NCI-H128 (cell line): ENCODE results near the gene SCAF8.
"Not testable (repeated sequence)": the region's sequence is repeated elsewhere in the genome, so short reads cannot be mapped to it uniquely, and the experiment has no call there.

ENCODE experiments used
- DNase-seq: peaks from one replicate; lab custom pipeline; 2025; ENCODE audit not compliant: unreplicated experiment; lab: John Stamatoyannopoulos, UW

The SCAF8 gene

DNA sequence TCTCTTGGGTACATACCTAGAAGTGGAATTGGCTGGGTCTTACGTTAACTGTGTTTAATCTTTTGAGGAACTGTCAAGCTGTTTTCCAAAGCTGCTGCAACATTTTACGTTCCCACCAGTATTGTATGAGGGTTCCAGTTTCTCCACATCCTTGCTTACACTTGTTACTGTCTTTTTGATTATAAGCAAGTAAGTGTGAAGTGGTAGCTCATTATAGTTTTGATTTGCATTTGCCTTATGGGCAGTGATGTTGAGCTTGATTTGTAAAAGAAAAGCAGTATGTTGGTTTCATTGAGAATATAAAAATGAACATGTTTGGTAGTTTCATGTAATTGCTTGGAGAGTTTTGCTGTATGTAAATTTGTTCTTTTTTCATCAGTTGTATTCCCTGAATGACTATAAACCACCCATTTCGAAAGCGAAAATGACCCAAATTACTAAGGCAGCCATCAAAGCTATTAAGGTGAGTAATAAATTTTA, 40.4 kb downstream of the SCAF8 start:
- DNase-seq, result no peak

DNA sequence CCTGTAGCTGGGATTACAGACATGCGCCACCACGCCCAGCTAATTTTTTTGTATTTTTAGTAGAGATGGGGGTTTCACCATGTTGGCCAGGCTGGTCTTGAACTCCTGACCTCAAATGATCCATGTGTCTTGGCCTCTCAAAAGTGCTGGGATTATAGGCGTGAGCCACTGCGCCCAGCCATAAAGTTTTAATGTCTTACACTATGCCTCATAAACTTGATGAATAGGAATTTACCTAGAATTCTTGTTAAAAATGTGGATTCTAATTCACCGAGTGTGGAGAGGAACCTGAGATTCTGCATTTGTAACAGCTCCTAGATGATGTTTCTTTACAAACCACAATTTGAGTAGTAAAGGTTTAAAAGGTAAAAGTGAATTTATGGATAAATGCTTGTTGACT, 45.9 kb downstream of the SCAF8 start:
- not testable (repeated sequence) for DNase-seq

DNA sequence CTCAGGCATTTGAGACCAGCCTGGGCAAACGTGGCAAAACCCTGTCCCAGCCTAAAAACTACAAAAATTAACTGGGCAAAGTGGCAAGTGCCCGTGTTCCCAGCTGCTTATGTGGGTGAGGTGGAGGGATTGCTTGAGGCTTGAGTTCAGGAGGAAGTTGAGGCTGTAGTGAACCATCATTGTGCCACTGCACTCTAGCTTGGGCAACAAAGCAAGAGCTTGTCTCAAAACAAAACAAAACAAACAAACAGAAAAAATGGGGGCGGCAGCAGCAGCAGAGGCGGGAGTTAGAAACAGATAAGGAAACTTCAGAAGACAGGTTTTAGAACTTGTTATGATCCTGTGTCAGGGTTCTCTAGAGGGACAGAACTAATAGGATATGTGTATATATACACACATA, 49.0 kb downstream of the SCAF8 start:
- no peak for DNase-seq

DNA sequence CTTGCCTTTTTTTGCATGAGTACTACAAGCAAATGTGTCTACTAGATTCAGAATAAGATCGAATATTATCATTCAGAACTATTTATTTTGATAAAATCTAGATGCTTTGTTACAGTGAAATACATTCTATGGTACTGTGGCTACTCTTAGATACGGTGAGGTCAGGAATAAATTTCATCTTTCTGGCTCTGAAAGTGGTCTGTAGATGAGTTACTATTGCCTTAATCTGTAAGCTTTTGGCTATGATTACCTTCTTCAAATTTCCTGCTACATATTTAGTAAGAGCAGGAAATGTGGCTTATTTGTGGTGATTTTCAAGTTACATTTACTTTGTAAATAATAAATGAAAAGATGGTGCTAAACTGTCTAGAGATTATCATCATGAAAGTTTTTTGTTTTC, 50.0 kb downstream of the SCAF8 start:
- DNase-seq, result no peak

DNA sequence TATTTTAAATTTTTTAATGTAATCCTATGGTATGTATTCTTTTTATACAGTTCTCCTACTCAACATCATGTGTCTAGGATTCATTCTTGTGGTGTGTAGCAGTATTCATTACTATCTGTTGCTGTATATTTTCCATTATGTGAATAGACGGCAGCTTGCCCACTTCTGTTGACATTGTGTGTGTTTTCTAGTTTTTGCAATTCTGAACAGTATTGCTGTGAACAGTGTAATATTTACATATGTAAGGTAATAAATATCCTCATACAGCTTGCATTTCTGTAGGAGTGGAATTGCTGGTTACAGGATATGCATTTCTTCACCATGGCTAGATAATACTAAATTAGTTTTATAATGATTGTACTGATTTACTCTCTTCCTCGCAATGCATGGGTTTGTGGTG, 51.9 kb downstream of the SCAF8 start:
- no peak for DNase-seq

DNA sequence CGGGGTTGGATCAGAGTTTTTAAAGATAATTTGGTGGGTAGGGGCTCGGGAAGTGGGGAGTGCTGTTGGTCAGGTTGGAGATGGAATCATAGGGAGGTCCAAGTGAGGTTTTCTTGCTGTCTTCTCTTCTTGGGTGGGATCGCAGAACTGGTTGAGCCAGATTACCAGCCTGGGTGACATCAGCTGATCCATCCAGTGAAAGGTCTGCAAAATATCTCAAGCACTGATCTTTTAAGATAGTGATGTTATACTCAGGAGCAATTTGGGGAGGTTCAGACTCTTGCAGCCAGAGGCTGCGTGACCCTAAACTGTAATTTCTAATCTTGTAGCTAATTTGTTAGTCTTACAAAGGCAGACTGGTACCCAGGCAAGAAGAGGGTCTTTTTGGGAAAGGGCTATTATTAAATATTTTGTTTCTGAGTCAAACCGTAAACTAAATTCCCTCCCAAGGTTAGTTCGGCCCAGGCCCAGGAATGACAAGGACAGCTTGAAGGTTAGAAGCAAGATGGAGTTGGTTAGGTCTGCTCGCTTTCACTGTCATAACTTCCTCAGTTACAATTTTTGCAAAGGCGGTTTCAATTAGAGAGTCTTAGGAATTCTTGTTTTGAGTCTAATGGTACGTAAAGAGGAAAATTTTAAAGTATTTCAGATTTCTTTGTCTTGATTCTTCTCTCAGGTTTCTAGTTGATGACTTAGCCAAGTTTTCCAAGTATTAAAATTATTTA, 53.1 kb downstream of the SCAF8 start:
- DNase-seq, result no peak

DNA sequence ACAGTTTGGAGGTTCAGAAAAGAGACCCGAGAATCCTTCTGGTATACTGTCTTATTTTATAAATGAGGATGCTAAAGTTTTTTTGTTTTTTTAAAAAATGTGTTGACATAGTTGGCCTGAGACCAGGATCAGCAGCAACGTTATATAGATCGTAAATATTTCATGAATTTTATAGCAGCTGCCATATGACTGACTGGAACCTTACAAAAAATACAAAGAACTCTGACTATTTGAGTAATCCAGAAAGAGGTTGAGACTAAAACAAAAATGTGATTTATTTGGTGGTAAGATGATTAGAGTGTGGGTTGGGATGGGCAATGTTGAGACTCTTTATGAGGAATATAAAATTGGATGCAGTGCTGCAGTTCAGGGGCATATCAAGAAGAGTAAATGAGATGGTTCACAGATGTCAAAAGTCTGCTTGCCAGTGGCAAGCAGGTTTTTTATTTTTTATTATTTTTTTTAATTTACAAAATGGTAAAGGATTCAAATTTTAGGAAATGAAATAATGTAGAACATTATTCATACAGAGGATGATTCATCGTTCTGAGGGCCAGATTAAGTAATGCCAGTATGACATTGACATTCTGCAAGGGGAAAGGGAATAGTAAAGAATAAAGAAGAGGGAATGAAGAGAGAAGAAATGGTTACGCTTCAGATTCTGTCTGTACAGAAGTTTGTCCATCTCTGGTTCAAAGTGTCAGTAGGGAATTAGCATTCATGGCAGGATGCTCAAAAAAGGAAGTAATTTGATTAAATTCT, 58.5 kb downstream of the SCAF8 start:
- no peak for DNase-seq

DNA sequence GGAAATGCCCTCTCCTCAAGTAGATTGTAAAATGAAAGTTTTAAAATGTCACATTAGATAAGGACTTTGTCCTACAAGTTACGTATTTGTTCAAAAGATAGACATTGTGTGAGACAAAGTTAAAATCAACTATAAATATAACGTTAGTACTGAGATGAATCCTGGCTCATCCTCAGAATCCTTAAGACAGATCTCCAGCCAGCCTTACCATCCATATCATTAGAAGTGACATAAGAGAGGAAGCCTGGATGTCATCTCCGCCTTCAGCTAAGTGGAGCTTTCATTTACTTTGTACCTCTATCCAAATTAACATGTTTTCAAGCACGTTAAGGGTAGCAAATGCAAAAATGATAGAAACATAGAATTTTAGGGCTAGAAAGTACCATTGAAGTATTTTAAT, 59.1 kb downstream of the SCAF8 start:
- no peak for DNase-seq

DNA sequence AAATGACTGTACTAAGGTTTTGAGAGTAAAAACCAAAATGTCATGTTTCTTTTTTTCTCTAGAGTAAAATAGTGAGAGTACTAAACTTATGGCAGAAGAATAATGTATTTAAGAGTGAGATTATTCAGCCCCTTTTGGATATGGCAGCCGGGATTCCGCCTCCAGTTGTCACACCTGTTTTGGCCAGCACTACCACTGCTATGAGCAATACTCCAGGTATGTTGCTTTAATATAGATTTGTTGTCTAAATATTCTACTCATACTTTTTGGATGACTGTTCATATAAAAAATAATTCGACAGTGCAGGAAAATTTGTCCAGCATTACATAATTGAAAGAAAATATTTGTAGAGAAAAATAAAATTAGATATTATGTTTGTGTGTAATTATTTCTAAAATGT, 59.5 kb downstream of the SCAF8 start:
- no peak for DNase-seq

DNA sequence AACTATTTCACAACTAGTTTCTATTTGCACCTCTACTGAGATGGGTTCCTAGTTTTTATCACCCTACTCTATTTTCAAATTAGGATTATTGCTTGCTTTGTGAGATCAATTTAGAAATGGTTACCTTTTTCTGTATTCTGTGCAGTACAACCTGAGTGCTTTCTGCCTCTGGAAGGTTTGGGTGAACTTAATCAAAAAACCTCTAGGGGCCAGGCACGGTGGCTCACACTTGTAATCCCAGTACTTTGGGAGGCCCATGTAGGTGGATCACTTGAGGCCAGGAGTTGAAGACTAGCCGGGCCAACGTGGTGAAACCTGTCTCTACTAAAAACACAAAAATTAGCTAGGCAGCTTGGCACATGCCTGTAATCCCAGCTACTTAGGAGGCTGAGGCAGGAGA, 63.3 kb downstream of the SCAF8 start:
- no peak for DNase-seq

DNA sequence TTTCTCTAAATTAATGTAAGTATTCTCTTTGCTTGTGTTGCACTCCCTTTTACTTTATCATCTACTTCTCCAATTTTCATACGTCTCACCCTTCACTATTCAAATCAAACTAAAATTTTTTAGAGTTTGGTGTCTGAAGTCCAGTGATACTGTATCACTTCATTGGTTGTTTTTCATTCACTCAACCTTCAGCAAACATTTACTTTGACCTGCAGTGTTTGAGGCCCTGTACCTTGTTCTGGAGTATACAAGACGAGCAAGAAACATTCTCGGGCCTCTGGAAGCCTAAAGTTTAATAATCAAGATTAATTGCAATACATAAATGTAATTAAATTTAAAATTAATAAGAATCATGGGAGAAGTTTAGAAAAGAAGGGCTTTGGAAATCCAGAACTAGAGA, 64.6 kb downstream of the SCAF8 start:
- DNase-seq, result no peak

DNA sequence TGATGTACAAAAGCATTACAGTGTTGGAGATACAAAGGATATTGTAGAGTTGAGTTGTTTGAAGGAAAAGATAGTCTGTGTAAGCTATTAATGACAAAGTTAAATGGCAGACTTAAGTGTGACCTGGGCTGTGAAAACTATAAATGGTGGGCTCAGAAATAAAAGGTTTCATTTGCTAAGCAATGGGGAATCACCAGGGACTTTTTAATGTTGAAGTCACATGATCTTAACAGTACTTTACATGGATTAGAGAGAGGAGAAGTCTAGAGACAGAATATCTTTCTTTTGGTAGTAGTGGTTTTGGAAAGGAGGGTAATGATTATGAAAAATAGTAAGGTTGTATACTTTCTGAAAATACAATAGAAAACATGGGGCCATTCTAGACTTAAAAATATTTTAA, 67.1 kb downstream of the SCAF8 start:
- DNase-seq, result no peak

DNA sequence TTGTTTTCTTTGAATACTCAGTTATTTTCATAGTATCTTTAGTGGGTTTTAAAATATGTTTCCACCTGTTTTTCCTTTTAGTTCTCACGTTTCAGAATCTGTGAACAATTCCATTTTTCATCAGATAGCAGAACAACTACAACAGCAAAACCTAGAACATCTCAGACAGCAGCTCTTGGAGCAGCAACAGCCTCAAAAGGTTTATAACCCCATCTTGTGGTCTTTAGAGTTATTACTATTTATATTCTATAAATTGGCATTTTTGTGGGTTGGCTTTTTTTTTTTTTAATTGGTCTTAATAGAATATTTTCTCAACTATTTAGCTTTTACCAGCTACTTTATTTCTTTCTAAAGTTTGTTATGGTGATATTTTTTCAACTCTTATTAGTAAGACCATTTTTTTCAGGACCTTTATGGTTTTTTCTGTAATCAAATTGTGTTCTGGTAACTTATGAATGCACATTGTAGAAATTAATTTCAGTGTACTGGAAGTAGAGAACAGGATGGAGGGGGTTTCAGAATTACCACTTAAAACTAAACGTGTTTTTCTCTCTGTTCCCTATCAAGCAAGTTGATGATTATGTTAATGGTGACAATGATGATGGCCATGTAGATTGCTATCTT, 72.2 kb downstream of the SCAF8 start:
- DNase-seq, result no peak

DNA sequence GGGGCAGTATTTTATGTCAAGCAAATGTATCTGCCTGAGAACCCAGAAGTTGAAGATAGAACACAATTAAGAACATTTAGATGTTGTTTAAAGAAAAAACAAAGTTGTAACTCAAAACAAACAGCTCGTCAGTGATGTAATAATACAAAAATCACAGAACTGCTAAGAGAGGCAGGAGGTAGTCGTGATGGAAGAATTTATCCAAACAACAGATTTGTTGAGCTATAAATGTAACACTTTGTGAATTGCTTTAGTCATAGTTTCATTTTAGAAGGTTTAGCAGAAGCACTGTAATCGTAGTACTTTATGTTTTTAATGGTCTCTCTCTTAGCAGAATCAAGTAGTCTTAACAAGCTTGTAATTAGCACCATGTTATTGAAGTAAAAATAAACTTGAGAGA, 73.6 kb downstream of the SCAF8 start:
- DNase-seq, result no peak

DNA sequence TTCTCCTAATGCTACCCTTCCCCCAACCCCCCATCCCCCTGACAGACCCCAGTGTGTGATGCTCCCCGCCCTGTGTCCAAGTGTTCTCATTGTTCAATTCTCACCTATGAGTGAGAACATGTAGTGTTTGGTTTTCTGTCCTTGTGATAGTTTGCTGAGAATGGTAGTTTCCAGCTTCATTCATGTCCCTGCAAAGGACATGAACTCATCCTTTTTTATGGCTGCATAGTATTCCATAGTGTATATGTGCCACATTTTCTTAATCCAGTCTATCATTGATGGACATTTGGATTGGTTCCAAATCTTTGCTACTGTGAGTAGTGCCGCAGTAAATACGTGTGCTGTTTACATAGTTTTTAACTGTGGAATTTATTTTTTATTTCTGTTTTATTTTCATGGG, 78.4 kb downstream of the SCAF8 start:
- DNase-seq, result not testable (repeated sequence)

DNA sequence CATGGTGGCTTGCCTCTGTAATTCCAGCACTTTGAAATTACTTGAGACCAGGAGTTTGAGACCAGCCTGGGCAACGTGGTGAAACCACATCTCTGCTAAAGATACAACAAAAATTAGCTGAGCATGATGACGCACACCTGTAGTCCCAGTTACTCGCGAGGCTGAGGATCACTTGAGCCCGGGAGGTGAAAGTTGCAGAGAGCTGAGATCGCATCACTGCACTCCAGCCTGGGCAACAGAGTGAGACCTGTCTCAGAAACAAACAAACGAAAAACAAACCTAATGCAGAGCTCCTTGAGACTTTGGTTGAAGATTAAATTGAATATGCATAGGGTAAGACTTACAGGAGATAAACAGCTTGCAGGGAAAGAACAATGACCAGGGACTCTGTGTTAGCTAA, 80.8 kb downstream of the SCAF8 start:
- DNase-seq, result no peak

DNA sequence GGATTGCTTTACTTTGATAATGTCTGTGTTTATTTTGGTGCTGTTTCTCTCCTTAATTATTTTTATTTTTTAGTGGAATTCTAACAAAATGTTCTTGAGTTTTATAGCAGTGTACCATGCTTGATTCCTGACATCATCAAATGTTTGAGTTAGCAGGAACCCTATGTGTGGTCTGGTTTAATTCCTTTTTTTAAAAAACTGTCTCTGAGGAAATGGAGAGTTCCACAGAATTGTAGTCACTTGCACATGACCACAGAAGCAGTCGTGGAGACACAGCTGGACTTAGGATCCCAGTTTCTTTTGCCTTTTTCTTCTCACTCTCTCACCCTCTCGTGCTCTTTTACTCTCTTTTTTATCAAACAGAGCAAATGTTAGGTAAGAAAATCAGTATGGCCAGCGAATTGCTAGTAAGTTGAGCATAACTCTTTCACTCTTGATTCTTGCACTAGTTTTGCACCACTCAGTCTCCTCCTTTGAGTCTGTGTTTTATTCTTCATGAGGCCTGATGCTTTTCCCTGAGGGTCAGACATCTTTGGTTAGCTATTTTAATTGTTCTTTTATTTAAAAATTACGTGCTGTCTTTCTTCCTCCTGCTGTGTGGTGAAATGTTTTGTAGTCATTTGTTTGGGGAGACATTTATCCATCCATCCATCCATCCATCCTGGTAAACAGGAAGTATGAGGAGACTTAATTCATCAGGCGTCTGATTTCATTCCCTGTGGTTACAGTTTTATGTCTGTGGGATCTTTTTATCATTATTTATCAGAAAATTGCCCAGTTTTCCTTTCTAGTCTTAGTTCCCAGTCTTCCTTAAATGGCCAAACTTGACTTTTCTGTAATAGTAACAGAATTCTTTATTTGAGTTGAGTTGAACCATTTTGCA, 83.0 kb downstream of the SCAF8 start:
- DNase-seq, result no peak

DNA sequence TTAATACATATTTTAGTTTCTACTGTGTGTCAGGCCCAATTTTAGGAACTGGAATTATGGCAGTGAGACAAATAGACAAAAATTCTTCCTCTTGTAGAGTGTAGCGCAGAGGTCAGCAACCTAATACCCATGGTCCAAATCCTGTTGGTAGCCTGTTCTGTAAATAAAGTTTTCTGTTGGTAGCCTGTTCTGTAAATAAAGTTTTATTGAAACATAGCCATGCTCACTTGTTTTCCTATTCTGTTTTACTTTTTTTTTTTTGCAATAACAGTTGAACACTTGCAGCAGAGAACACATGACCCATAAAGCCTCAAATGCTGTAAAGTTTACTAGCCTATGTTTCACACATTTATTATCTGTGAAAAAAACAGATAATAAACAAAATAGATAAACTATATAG, 87.9 kb downstream of the SCAF8 start:
- no peak for DNase-seq

DNA sequence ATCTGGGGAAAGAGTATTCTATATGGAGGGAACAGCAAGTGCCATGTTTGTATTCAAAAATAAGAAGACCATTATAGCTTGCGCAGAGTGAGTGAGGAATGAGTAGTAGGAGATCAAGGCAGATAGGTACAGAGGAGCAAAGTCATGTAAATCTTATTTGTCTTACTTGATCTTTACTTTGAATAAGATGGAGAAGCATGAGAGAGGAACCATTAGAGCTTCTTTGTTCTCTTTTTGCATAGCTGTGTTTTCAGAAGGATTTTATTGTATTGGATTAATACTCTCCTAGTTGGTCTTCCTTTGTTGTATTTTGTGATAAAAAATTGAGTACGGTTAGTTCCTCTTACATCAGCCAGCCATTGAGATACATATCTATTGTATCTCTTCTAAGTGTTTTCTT, 88.4 kb downstream of the SCAF8 start:
- DNase-seq, result no peak

DNA sequence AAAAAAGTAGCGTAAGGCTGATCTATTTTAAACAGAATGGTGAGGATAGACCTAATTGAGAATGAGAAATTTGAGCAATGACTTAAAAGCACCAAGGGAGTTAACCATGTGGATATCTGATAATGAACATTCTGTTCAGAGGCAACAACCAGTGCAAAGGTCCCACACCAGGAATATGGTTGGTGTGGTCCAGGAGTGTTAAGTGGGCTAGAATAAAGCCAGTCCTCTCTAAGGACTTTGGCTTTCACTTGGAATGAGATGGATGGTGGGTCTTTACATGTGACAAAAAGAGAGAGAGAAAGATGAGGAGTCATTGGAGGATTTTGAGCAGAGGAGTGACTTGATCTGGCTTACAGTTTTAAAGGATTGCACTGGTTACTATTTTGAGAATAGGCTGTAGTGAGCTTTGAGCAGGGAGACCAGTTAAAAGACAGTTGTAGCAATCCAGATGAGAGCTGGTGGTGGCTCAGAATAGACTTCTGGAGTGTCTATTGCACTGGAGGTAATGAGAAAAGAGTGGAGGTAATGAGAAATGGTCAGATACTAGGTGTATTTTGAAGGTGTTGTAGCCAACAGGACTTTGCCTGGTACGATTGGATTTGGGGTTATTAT, 89.8 kb downstream of the SCAF8 start:
- DNase-seq, result no peak

DNA sequence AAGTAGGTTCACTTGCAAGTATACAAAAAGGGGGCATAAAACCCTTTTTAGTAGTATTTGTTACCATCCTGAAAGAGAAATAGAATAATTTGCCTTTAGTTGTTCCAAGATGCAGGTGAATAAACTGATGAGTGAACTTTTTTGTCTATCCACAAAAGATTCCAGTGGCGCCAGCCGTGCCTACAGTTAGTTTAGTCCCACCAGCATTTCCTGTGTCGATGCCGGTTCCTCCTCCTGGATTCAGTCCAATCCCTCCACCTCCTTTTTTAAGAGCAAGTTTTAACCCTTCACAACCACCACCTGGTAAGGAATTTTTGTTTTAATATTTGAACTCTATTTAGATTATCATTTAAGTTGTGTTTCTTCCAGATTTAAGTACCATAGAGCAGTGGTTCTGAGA, 90.9 kb downstream of the SCAF8 start:
- DNase-seq, result no peak
